DMS153 treated with DMSO at 0.1 percent for 48 hours (cell line): ENCODE measurements around the gene PPARGC1A.

Experiments
- DNase-seq: peaks from one replicate; lab custom pipeline; 2025; ENCODE audit not compliant: unreplicated experiment; lab: John Stamatoyannopoulos, UW

Gene PPARGC1A

DNA sequence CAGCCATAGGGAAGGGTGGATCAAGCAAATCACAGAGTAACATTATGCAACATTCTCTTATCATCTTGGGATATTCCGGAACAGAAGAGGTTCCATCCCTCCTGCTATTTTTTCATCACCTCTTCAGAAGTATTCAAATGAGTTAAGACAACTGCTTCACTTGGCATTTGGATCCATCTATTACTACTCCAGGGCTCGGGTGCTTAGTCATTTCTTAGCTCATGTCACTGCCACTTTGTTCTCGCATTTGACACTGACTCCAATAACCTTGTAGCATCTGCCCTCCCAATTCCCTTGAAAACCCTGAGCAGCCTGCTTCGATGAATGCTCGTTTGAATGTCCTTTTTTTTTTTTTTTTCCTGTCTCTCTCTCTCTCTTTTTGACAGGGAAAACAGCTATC is 114.9 kb downstream of the PPARGC1A start:
- DNase-seq, result no peak

DNA sequence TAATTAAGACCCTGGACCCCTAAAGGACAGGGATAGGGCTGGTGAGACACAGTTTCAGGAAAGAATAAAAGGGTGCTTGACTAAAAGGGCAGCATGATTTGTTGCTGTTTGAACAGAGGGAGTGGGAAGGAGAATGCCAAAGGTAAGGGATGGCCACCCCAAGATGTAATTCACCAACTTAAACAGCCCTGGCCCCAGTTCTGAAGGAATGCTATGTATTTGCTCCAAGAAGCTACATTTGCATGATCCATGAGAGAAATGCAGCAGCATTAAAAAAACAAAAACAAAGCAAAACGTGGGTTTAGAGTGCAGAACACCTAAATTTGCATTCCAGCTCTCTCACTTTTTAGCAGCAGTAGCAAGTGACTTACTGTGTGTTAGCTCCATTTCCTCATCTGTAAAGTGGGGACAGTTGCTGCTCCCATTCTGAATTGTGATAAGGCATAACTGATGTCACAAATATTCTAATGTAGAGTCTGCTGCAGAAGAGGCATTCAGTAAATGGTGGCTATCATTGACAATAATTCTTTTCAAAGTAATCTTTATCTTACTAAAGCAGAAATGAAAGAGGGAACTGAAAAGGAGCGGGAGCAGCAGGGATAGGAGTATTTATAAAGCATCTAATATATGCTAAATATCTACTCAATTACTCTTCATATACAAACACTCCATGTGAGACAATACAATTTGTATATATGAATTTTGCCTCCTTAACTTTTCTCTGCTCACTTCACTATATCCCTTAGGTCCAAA is 115.8 kb downstream of the PPARGC1A start:
- DNase-seq, result no peak

DNA sequence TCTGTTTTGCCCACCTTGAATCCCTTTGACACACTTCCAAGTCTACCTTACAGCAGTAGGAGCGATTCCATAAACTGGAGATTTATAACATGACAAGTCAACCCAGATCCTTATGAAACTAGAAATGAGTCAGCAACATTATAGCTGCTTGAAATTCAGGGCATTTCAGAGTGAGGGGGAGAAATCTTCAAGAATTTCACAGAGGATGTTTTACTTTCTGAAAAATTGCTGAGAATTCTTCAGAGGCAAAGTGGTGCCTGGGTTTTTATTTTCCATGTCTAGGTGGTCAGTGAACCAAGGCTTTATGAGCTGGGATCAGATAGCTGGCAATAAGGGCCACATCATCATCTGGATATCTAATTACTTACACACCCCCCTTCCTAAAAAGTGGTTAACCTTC is 119.8 kb downstream of the PPARGC1A start:
- DNase-seq, result no peak

DNA sequence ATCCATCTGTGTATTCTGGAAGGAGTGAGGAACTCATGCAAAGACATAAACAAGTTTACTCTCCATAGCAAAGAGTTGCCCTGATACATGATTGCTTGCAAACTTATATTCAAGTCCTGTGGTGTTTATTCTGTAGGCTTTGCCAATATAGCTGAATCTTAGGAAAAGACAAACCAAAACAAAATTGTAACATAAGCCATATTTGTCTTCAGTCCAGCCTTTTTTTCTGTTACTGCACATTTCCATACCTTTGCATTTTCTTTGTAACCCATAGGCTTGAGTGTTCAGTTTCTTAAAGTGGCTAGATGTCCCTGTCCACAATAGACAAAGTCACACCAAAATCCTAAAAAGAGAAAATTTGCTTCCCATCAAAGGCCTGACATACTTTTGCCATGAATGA is 120.4 kb downstream of the PPARGC1A start:
- DNase-seq, result no peak

DNA sequence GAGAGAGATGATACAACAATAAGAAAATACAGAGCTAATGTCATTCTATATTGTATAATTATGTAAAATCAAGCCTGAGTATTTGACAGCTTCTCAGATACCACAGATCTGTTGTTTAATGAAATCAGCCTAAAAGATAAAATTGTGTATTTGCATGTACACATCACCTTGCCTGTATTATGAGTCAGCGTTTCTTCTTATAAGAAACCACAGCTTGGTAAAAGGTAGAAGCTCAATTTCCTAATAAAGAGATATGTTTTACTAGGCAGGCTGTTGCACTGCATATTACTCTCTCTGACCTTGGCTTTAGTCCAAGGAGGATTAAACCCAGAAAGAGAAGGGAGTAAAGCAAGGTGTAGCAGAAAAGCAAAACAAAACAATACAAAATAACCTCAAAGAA is 121.3 kb downstream of the PPARGC1A start:
- DNase-seq, result no peak

DNA sequence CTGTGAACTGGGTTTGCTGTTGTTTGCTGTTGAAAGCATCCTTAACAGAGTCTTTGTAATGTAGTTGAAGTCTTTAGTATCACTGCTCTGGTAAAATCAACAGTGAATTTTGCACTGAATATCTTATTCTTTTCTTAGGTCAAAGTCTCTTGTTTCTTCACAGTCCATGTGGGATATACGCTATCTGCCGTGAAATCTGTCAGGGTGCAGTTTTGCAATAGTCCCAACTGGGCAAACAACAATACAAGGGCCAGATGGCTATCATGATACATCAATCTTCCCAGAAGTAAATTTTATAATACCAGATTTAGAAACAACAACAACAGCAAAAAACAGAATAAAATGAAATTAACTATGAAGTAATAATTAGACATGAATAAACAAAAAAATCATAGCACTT is 123.5 kb downstream of the PPARGC1A start:
- no peak for DNase-seq

DNA sequence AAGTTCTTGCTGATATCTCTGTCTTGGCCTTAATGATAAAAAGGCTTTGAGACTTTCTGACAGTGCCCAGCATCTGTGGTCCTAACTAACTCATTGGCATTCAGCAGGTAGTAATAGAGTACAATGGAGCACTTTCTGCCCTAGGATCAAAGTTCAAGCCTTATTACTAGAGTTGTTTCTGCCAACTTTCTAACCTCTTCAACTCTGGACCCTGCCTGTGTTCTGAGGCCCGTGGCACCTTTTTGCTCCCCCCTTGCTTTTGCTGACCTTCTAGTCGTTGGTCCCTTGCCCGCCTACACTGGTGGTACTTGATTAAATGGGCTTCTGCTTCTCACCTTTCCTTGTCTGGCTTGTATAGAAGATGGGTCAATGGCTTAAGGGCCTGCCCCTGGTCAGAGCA is 126.3 kb downstream of the PPARGC1A start:
- no peak for DNase-seq

DNA sequence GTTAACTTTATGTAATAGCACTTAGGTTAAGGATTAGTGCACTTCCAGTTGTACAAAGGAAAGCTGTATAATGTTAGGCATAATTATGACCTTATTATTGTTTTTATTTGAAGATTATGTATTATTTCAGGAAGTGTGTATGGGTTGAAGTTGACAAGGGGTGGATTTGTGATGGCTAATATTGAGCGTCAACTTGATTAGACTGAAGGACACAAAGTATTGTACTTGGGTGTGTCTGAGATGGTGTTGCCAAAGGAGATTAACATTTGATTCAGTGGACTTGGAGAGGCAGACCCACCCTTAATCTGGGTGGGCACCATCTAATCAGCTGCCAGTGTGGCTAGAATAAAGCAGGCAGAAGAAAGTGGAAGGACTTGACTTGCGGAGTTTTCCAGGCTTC is 127.3 kb downstream of the PPARGC1A start:
- DNase-seq, result no peak

DNA sequence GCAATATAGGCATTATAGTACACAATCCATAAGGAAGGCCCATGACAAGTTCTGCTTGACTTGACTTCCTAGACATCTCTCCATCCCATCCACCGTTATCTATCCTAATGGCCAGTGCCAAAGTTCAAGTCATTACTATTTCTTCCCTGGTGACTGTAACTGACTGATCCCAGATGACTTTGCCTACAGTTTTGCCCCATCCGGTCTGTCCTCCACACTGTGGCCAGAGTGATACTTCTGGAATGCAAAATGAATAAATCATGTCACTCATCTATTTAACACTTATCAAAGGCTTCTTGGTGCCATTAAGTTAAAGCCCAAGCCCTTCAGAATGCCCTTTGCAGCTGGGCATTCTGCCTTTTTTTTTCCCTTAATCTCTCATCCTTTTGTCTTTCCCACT is 130.8 kb downstream of the PPARGC1A start:
- DNase-seq, result no peak

DNA sequence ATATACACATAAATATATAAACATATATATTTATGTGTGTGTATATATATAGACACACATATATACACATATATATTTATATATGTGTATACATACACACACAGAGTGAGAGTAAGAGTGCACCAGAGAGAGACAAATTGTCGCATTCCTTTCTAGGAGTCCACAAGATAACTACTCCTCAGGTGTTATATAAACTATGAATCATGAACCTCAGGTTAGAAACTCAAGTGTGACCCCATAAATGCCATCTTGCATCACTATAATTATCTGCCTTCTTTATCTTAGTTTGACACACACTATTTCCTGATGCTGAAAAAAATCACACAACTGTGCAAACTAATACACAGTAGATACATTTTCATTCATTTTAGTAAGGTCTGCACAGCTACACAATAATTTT is 135.2 kb downstream of the PPARGC1A start:
- DNase-seq, result no peak

DNA sequence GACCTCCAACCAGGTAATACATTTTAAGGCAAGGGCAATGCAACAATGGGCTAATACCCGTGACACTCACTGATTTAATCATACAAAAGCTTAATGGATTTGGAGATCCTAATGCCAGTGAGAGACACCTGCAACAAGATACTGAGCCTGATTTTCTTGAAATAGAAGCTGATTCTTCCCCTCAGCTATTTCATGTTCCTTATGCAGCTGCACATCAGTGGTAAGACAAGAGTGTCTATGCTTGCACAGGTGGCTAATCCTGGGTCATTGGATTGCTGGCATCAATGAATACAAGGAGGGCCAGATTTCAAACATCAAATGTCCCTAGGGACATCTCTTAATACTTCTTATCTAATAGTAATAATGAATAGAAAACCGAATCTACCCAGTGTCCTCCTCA is 139.7 kb downstream of the PPARGC1A start:
- no peak for DNase-seq

DNA sequence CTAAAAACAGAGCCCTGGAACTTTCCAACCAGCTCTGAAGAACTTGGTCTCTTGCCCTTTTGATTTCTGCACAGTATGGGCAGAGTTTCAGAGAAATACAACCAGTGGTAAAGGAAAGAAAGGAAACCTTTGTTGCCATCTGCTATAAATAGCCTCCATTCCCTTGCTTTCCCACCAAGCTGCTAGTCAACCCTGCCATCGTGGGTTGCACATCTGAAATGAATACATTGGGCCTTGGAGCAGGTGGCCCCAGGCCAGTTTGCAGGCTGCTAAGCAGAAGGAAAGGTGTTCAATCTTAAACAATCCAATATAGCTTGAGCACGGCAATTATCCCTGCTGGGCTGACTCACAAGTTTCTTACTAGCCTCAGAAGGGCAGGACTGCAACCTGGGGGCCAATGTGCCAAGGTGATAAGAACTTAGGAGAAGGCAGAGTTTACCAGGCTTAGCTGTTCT is 142.5 kb downstream of the PPARGC1A start:
- DNase-seq, result no peak

DNA sequence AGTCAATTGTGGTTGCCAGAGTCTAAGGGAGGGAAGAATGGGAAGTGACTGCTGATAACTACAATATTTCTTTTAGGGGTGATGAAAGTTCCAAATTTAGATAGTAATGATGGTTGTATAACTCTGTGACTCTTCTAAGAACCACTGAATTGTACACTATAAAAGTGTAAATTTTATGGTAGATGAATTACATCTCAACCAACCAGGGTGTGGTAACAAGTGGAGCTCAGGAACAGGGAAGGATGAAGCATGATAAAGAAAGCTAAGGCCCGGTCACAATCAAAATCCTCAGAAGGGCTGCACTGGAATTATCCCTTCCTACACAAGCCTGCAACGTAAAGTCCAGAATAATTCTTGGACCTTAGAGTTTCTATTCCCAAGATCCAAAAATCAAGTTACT is 143.2 kb downstream of the PPARGC1A start:
- no peak for DNase-seq

DNA sequence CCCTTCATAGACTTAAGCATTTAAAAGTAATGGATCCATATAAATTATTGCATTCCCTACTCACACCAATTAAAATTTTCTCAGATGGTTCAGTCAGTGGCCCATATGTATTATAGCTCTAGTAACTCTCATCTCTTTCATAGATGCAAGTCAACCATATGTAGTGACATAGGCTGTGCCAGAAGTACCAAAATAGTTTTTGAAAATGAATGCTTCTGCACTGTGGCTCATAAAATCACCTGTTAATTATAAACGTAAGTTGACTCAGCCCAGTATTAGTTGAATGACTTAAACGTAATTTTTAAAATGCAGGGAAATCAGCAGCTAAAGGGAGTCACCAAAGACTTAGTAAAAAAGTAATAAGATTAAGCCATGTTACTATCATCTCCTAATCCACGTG is 143.8 kb downstream of the PPARGC1A start:
- DNase-seq, result no peak

DNA sequence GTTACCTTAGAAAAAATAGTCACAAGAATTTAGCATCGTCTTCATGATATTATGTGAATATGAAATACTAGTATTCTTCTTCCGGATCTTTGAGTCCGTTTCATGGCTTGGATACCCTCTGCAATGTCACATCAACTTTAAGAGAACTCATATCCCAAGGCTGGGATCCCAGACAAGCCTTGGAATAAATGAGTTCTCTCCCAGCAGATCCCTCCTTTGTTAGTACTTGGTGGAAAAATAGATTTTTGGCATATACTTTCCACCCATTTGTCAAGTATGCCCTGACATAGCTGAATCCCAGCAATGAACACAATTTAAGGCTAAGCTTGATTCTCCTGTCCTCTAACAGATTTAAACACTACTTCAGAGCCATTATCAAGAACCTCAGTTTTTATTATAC is 144.5 kb downstream of the PPARGC1A start:
- DNase-seq, result no peak
